Neutrophil (primary cell): ENCODE measurements around the gene FILIP1.
A peak's percentile ranks its signal among the peaks of the same experiment; 100 is the strongest.

Experiments used
- H3K27ac ChIP-seq: fragments of 200-600 bp; sonication (generic); 2 replicates; pipeline ENCODE4 v1.5.1; 2016; ENCODE audit warnings: mild to moderate bottlenecking, moderate library complexity
- H3K27me3 ChIP-seq: fragments of 200-600 bp; sonication (generic); 2 replicates; pipeline ENCODE4 v1.6.0; 2016; ENCODE audit warnings: mild to moderate bottlenecking
- H3K36me3 ChIP-seq: fragments of 200-600 bp; sonication (generic); 2 replicates; pipeline ENCODE4 v1.5.1; 2017
- H3K4me1 ChIP-seq, 2 experiments: fragments of 200-600 bp in 1 of 2; sonication (generic) in 1 of 2; 1 replicate in 1 of 2; 2 replicates in 1 of 2; pipeline versions ENCODE4 v1.5.1 to v1.6.1; 2013 to 2016; ENCODE audit warnings: low read depth in 1 of 2, low read length in 1 of 2, mild to moderate bottlenecking in 1 of 2, moderate library complexity in 1 of 2; ENCODE audit not compliant: control insufficient read depth in 1 of 2, insufficient read depth in 1 of 2
- H3K4me3 ChIP-seq, 2 experiments: fragments of 200-600 bp in 1 of 2; sonication (generic) in 1 of 2; 1 replicate in 1 of 2; 2 replicates in 1 of 2; pipeline ENCODE4 v1.5.1; 2013 to 2016; ENCODE audit warnings: low read depth in 1 of 2, low read length in 1 of 2, mild to moderate bottlenecking in 1 of 2, moderate library complexity in 1 of 2
- H3K9me3 ChIP-seq: fragments of 200-600 bp; sonication (generic); 2 replicates; pipeline ENCODE4 v1.5.1; 2016
- TF ChIP-seq, protein P1 (sequence below): fragments of 200-600 bp; sonication (generic); IDR thresholded peaks from 2 replicates; pipeline ENCODE4 v1.5.1; 2016; ENCODE audit warnings: antibody characterized with exemption

Gene FILIP1

DNA sequence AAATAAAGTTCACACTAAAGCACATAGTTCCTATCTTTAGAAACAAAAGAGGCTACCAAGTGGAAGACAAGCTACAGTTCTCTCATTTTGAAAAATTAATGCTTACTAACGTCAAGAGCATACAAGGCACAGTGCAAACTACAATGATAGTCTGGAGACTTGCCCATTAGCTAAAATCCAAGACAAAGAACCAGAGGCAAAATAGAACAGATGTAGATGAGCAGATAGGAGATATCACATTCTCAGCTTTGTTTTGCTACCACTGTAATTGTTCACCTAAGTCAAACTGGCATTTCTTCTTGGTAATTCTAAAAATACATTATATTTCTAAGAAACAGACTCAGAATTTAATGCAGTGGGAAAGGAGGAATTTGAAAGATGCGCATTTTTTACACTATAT, 214.2 kb downstream of the FILIP1 start:
- H3K36me3 ChIP-seq: no peaks in the 10 kb centered on the region
- no peak overlapping the region for H3K4me3 ChIP-seq
- TF ChIP-seq, protein P1, sequence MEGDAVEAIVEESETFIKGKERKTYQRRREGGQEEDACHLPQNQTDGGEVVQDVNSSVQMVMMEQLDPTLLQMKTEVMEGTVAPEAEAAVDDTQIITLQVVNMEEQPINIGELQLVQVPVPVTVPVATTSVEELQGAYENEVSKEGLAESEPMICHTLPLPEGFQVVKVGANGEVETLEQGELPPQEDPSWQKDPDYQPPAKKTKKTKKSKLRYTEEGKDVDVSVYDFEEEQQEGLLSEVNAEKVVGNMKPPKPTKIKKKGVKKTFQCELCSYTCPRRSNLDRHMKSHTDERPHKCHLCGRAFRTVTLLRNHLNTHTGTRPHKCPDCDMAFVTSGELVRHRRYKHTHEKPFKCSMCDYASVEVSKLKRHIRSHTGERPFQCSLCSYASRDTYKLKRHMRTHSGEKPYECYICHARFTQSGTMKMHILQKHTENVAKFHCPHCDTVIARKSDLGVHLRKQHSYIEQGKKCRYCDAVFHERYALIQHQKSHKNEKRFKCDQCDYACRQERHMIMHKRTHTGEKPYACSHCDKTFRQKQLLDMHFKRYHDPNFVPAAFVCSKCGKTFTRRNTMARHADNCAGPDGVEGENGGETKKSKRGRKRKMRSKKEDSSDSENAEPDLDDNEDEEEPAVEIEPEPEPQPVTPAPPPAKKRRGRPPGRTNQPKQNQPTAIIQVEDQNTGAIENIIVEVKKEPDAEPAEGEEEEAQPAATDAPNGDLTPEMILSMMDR: no peak
- H3K27ac ChIP-seq: no peak overlapping the region
- H3K9me3 ChIP-seq: no peaks in the 10 kb centered on the region
- peaks cover 49% of the 10 kb centered on the region in 2 experiments for H3K4me1 ChIP-seq
- H3K27me3 ChIP-seq: no peaks in the 10 kb centered on the region

DNA sequence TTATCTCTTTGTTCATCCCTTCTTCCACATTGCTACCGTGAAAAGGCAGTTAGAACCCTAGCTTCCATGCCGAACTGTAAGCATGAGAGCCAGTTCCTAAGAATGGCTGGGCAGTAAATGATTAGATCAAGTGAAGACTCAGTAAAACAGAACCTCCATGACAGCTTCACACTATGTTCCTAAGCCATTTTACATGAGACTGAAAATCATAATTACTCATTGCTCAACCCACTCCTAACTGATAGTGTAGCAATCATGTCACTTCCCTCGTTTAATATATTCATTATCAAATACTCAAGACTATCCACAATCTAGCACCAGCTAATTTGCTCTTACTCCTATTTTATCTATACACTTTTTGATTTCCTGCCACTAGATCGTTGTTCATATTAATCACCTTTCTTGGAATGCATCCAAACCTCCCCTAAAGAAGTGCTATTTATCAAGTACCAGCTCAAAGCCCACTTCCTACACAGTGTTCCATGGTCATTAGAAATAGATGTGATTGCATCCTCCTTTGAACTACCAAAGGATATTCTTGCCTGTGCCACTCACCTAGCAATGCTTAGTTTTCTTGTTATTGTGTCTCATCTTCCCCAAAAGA, 215.0 kb downstream of the FILIP1 start:
- Histone ChIP-seq H3K4me3 (no peak overlapping the region), H3K36me3 (no peaks in the 10 kb centered on the region), H3K9me3 (no peaks in the 10 kb centered on the region), H3K27me3 (no peaks in the 10 kb centered on the region), H3K27ac (peak overlapping the region; percentile 14), H3K4me1 (peaks cover 50% of the 10 kb centered on the region in 2 experiments)
- TF ChIP-seq, protein P1: no peak

DNA sequence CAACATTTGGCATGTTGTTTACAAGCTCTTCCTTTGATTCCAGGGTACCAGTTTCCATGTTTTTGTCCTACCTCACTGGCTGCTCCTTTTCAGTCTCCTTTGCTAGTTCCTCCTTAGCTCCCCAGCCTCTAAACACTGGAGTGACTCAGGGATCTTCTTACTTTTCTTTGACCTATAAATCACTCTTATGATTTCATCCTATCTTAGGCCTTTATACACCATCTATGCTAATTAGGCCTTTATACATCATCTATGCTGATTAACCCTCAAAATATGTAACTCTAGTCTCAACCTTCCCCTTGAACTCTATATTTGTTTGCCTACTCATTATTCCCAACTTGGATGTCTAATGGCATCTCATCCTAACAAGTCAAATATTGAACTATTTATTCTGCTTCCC, 218.5 kb downstream of the FILIP1 start:
- H3K9me3 ChIP-seq: no peaks in the 10 kb centered on the region
- TF ChIP-seq, protein P1: no peak
- H3K27ac ChIP-seq: no peak overlapping the region
- H3K27me3 ChIP-seq: no peaks in the 10 kb centered on the region
- H3K4me1 ChIP-seq: peaks cover 55 to 56% of the 10 kb centered on the region in 2 experiments
- H3K4me3 ChIP-seq: no peak overlapping the region
- no peaks in the 10 kb centered on the region for H3K36me3 ChIP-seq

DNA sequence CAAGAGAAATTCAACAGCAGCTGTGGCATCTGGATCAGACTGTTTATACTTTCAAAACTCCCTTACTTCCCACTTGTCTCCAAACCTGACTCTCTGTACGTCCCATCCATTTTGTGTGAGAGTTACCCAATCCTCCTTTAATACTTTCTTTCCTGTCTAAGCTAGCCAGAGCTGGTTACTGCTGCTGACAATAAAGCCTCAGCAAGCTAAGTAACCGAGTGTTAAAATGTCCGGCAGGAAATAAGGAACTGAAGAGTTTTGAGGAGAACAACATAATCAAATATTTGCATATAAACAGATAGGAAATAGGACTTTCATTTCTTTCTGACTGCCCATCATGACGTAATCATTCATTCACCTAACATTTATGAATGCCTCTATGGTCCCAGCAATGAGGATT, 220.6 kb downstream of the FILIP1 start:
- no peaks in the 10 kb centered on the region for H3K9me3 ChIP-seq
- TF ChIP-seq, protein P1: no peak
- H3K27ac ChIP-seq: peak overlapping the region; percentile 87
- H3K27me3 ChIP-seq: no peaks in the 10 kb centered on the region
- peaks cover 45 to 48% of the 10 kb centered on the region in 2 experiments for H3K4me1 ChIP-seq
- peak overlapping the region; percentile 39 to 44 for H3K4me3 ChIP-seq
- peaks cover 3% of the 10 kb centered on the region for H3K36me3 ChIP-seq

DNA sequence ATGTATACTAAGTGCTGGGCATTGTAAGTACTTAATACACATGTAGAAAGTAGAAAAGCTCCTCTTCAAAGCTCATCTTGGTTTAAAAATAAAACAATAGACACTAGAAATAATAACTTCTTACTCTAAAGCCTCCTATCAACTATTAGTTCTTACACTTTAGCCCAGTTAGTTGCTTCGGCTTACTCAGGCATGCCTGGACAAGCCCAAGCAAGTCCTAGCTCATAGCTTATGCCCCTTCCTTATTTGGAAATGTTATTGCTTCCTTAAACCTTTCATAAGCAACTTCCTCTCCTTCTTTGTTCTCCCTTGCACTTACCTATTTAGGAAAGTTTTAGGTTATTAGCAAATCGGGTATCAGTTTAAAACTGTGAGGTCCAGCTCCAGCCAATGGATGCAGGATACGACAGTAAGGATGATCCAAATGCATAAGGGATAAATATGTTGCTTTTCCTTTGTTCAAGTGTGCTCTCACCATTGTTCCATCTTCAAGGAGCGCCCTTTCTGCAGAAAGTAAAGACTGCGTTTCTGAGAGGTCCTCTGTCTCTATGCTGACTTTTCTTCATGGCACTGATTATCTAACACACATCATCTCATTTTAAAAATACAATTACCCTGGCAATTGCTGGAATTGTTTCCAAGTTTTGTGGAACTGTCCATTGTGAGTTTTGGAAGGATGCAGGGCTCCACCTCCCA, 221.3 kb downstream of the FILIP1 start:
- TF ChIP-seq, protein P1: no peak
- peaks cover 3% of the 10 kb centered on the region for H3K36me3 ChIP-seq
- H3K9me3 ChIP-seq: no peaks in the 10 kb centered on the region
- peak overlapping the region; percentile 39 to 44 for H3K4me3 ChIP-seq
- peak overlapping the region; percentile 87 for H3K27ac ChIP-seq
- peaks cover 45 to 48% of the 10 kb centered on the region in 2 experiments for H3K4me1 ChIP-seq
- no peaks in the 10 kb centered on the region for H3K27me3 ChIP-seq
